Activated CD4-positive, alpha-beta T cell treated with anti-CD3 and anti-CD28 coated beads for 24 hours (primary cell): ENCODE results near the gene GFPT1.
A peak's percentile ranks its signal among the peaks of the same experiment; 100 is the strongest.
"Not testable (repeated sequence)": the region's sequence is repeated elsewhere in the genome, so short reads cannot be mapped to it uniquely, and the experiment has no call there.

Experiments used
- DNase-seq, 2 donors: peaks; one replicate each; pipeline ENCODE4 v3.0.0-alpha.2; 2020; ENCODE audit warnings: low read depth in 2 of 2

GFPT1 gene

DNA sequence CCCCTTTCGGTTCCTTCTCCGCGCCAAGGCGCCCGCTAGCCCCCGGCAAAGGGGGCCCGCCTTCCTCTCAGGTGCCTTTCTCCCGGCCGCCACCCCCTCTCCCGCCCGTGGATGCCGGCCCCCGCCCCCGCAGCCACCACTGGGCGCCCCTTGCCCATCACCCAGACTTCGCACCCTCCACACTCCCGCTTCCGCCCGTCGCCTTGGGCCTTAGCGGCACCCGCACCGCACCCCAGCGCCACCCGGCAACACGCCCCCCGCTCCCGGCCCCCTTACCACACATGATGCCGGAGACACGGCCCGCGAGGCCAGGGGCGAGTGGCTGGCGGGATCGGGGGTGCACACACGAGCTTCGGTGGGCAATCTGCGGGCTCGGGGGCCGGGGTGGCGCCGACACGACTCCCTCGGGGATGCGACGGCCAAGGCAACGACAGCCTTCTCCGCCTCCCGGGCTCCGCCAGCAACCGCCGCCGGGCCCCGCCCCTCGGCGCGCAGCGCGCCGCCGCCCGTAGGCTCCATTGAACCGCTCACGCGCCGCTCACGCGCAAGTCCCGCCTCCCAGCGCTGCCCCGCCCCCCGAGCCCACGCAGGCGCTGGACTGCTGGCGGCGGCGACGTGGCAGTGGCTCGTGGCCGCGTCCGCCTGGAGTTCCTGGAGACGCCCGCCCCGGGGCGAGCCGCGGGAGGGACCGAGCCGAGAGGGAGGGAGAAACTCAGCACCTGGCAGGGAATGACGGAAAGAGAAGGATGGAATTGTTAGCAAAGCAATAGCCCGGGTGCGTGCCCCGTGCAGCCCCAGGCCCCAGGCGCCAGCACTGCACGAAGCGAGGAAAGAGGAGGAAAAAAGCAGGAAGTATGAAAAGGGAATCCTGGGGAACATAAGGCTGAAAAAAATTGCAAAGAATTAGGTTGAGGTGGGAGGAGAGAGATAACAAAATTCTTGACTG lies at the start of gene GFPT1:
Gene GFPT1 (minus strand): TSS at position 439 of the 946 bp plus-strand sequence. CDS start 156 bp downstream, at position 283.
- DNase-seq = peak; percentile 88 to 89

DNA sequence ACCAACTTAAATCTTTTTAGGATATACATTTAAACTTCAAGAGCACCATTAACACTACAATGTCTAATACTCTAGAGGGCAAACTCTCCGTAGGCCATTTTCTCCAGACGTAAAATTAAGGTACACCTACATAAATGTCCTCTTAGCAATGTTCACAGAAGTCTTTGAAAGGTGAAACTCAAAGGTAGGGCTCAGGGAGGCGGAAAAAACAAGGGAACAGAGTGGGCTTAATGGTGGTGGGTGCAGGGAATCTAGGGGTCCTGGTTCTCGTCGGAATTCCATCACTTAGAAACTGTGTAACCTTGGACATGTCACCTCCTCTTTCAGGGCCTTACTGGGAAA lies 49.5 kb upstream of the GFPT1 start:
- no peak for DNase-seq

DNA sequence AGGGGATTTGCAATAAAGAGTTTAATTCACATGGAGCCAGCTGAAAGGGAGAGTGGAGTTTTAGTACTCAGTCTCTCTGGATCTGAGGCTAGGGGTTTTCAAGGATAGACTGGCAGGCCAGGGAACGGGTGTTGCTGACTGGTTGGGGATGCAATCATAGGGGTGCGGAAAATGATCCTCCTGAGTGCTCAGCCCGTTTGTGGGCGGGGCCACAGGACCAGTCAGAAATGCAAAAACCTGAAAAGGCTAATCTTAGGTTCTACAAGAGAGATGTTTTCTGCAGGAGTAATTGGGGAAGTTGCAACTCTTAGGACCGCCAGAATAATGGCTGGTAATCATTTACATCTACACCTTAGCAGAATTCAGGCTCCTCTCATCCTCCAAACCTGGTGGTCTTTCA lies 47.7 kb upstream of the GFPT1 start:
- no peak for DNase-seq

DNA sequence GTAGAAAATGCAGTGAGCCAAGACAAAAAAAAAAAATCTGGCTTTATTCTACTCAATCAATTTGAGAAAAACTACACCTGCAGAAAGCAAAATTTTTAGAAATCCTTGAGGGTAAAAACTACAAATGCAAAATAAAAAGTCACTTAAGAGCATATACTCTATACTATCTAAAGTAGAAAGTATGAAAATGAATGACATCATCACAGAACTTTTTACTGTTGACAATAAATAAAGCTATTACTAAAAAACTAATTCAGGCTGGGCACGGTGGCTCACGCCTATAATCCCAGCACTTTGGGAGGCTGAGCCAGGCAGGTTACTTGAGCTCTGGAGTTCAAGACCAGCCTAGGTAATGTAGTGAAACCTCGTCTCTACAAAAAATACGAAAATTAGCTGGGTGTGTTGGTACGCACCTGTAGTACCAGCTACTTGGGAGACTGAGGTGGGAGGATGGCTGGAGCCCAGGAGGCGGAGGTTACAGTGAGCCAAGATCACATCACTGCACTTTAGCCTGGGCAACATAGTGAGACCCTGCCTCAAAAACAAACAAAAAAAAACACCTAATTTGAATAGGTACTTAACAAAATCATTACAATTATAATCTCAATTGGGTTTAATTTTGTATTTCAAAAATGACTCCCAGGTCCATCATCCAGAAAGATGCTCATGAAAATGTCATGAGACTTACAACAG lies 42.6 kb upstream of the GFPT1 start:
- no peak for DNase-seq

DNA sequence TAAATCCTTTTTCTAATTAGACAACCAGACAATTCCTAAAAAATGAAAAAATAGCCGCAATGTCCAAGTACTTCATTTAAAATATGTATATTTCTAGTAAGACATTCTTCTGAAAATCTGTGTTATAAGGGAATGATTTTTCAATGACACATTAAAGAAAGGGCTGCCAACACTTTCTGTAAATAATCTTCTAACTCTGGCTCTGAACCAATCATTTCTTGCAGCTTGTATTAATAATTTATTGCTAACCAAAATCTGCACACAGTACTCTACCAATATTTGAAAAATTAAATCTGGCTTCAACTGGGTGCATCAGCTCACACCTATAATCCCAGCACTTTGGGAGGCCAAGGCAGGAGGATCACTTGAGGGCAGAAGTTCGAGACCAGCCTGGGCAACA lies 42.0 kb upstream of the GFPT1 start:
- no peak for DNase-seq

DNA sequence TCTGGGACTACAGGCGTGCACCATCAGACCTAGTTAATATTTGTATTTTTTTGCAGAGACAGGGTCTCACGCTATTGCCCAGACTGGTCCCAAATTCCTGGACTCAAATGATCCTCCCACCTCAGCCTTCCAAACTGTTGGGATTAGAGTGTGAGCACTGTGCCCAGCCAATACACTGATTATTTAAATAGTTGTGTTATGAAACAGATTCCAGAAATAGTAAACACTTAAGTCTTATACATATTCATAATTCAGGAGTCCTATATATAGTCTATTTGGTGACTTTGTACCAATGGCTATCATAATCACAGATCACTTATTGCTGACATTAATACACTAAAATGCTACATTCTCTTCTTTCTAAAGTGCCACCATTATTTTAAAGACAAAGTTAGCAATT lies 37.4 kb upstream of the GFPT1 start:
- no peak for DNase-seq

DNA sequence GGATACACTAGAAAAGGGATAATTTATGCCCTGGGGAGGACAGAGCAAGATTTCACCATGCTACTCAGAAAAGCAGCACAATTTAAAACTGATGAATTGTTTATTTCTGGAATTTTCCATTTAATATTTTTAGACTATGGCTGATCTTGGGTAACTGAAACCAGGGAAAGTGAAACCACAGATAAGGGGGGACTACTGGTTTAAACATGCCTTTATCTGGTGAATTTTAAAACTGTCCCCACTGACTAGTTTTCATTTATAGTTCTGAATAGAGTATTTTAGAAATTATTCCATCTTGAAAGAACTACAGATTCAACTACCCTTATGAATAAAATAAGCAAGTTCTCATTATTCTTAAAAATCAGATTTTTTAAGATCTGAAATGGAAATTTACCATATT lies 35.2 kb upstream of the GFPT1 start:
- DNase-seq = no peak

DNA sequence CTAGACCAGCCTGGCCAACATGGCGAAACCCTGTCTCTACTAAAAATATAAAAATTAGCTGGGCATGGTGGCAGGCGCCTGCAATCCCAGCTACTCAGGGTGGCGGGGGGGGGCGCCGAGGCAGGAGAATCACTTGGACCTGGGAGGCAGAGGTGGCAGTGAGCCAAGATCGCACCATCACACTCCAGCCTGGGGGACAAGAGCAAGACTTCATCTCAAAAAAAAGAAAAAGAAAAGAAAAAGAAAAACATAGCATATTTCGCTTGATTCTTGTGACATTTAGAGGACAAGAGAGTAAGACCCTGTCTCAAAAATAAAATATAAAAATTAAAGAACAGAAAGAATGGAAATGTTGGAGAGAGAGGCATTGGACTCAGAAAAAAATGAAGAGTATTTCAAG lies 32.1 kb upstream of the GFPT1 start:
- not testable (repeated sequence) for DNase-seq

DNA sequence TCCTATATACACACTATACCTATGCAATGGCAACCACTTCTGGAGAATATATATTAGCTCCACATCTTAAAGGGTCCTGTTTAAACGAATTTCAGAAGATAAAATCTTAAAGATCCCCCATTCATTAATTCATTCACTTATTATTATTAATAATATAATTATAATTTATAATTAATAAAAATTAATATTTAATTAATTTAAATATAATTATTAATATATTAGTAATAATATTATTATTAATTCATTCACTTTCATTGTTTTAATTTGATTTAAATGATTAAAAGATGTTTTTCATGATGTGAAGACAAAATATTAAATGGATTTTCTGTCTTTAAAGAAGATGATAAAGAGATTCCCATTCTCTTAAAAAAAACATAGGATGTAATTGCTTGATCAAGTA lies 29.1 kb upstream of the GFPT1 start:
- no peak for DNase-seq

DNA sequence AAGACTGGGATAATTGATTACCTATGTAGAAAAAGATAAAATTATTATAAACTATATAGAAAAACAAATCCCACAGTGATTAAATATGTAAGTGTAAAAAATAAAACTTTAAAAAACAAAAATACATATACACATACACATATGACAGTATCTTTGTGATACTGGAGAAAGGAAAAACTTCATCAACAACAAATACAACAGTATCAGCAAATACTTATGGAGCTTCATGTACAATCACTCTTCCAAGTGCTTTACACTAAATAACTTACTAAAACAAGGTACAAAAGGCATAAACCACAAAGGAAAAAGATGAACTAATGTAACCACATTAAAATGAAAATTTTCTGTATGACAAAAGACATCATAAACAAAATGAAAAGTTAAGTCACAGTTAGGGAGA lies 24.1 kb upstream of the GFPT1 start:
- no peak for DNase-seq

DNA sequence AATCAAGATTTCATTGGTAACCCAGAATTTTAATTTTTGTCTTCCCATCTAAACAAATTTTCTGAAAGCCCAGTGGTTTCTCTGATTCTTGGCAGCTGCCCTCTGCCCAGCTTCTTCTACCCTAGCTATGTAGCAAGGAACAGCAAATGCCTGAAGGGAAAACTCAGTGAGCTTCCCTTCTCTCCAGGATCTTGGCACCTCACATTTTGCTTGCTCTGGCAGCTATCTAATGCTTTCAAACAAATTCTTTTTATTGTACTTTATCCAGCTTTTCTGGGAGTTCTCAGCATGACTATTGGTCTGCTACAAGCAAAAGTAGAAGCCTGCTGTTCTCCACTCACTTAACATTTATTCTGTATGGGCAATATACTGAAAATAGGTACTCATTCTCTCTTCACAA lies 18.3 kb upstream of the GFPT1 start:
- no peak for DNase-seq

DNA sequence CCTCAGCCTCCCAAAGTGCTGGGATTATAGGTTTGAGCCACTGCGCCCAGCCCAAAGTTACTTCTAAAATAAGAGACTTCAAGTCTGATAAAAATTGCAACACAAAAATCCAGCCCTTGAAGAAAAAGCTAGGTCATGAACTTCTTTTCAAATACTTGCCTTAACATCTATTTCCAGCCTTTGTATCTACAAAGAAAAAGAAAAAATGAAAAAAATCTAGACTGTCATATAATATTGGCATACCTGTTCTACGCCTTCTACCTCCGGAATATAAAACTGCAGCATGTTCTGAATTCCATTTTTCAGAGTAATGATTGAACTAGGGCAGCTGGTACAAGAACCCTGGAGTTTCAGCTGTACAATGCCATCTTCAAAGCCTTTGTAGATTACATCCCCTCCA lies 13.1 kb upstream of the GFPT1 start:
- DNase-seq = no peak

DNA sequence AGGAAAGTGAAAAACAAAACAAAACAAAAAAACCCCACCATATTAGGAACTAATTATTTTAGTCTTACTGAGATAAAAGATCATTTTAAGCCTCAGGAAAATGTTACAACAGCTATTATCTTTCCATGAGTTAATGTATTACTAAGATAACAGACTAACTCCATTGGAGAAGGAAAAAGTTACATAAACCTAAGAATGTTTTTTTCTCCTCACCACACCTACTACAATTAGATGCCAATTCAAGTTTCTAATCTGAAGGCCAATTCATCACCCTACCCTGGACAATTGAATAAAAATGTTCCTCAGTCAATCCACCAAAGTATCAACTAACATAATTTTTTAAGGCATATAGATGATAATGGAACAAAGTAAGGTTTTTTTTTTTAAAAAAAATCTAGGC lies 10.2 kb upstream of the GFPT1 start:
- DNase-seq = no peak

DNA sequence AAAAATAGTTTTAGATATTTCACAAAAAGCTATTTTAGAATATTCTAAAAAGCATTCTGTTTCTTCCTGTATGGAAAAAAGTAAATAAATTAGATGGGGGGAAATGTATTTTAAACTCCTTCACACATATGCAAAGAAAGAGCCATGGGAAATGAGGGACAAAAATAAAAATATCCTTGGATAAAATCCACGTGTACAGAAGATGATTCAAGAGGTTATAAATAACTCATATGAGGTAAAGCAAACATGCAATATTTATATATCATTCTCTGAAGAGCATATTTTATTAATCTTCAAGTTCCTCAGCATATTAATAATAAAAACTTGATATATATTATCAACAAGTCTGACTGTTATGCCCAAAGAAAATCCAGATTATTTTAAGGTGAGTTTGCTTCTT lies 8.8 kb upstream of the GFPT1 start:
- no peak for DNase-seq

DNA sequence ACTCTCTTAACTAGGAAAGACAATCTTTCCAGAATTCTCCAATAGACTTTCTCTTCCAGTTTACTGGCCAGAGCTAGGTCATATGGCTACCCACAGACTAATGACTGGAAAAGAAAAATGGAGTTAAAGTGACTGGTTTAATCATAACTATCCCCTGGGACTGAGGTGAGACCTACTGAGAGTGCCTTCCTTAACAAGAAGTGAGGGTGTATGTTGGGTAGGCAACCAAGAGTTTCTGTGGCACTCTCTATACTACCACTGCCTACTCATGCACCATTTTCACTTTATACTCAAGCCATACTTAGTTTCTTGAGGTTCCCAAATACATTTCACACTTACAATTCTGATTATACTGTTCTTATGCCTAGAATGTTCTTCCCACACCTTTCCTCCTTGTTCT lies 6.9 kb upstream of the GFPT1 start:
- no peak for DNase-seq

DNA sequence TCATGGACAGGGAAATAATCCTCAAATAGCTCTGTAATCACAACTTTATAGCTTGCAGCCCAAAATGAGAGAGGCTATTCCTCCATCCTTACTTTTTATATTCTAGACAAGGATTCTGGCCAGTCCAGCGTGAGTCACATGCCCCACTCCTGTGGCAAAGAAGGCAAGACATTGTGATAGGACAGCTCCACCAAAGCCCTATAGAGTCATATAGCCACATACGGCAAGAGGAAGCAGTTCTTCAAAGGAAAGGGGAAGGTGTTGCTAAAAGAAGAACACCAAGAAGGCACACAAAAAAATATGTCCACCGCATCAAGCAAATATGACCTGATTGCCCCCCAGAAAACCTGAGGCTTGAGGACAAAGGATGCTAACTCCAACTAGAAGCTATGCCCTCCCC lies 3.4 kb upstream of the GFPT1 start:
- no peak for DNase-seq

DNA sequence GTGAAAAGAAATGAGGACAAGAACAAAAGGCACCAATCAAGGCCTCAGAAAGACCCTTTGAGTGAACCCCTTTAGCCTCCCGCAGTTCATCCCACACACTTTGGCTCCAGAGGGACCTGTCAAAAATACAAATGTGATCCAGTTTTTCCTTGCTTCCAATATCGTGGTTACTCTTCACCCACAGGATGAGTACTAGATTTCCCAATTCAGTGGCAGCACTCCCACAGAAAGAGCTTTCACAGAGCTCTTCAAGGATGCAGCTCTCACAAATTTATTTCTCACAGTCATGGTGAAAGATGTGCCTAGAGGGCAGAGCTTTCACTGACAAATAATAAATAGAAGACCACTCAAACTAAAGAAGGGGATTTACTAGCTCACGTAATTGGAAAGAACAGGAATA lies 3.0 kb upstream of the GFPT1 start:
- DNase-seq = no peak

DNA sequence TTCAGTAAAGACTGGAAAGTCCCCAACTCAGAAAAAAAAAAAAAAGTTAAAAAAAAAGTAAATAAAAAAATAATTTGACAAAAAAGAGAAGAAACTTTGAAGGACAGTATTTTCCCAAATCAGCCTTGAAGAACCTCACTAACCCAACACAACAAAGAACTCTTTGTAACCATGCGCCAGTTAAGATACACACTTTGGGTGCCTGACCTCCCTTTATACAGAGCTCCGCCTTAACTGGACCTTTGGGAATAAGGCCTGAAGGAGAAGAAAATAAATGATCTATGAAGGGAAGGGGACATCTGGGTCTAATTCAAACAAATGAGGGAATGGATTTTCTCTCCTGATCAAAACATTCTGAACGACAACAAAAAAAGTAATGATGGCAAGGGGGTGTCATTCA lies 2.2 kb upstream of the GFPT1 start:
- DNase-seq = no peak

DNA sequence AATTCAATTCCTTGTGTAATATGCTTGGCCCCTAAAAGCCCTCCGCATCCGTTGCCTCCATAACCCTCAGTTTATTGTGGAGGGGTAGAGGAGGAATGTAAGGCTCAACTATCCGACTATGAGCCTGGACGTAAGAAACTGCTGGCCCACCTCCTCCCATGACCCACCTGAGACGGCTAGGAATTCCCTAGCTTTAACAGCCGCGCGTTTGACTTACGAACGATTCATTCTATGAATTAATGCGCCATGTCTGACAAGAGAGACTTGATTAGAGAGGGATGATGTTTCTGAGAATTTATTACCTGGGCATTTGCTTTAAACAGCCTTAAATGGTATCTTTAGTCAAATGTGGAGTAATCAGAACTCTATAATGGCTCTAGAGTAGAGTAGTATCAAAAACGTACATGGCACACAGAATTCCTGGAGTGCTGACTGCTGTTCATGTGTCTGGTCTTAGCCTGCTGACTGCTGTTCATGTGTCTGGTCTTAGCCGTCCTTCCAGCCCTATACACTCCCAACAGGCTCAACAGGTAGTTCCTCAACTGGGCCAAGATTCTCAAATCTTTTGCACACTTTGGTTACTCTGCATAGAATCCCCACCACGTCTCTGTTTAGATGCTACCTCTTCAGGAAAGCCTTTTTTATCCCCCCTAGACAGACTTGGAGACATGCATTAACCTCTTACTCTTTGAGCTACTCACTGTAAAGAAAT lies 899 bp upstream of the GFPT1 start:
- no peak for DNase-seq

DNA sequence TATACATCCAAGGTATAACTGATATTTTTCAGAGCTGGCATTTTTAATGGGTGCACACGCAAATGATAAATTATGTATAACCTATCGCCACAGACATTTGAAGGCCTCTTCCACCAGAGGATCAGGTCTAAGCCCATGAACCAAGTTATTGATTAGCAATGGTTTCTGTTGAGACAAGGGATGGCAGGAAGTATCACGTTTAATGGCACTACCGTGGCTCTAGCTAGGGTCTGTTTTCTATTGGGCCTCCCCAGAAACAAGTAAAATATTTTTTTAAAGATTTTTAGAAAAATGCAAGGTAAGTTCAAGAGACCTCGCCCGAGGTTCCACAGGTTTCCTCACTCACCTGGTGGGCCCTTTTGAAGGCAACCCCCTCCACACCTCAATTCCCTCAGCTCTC lies 667 bp downstream of the GFPT1 start:
- DNase-seq = no peak

DNA sequence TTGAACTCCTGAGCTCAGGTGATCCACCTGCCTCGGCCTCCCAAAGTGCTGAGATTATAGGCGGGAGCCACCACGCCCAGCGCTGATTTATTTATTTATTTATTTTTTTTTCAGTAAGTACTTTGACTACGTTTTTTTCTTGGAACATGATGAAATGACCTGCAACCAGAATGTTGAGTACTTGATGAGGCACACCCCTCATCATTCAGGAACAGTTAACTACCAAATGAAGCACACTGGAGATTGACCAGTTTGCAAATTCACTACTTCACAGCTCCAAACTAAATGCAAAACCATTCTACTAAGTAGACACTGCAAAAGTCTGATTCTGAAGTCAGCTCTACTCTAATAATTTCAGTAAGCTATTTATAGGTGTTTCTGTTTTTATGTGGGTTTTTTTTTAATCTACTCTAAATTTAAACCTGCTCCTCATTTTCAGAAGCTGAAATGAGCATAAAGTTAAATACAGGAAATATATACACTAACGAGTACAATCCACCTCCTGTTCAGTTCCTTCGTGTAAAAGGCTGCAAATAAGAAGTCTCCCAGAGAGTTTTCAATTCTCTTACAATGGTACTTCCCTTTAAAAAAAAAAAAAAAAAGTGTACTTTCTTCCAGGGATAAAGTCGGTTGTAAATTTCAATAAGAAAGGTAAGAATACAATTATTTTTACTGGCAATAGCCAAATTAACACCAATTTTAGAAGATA lies 1.4 kb downstream of the GFPT1 start:
- no peak for DNase-seq

DNA sequence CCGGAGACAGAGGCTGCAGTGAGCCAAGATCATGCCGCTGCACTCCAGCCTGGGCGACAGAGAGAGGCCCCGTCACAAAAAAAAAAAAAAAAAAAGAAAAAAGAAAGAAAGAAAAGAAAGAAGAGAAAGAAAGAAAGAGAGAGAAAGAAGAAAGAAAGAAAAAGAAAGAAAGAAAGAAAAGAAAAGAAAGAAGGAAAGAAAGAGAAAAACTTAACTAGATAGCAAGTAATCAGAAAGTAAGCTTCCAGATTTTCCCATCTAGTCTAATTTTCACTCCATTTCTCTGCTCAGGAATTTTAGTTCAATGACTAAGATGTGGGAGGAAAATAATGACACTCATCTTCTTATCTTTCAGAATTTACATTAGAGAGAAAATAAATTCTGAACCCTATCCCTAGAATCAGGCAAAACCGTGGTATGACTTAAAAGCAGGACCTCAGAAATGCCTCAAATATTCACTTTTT lies 2.4 kb downstream of the GFPT1 start:
- DNase-seq = no peak
